Activated CD4-positive, alpha-beta memory T cell treated with anti-CD3 and anti-CD28 coated beads for 36 hours (primary cell): ENCODE data around the gene ATRNL1. TPM values are rescaled to one million over a fixed set of nuclear protein-coding genes. Genes with fewer than 3 reads are reported as not detected.
"Not testable (repeated sequence)": the region's sequence is repeated elsewhere in the genome, so short reads cannot be mapped to it uniquely, and the experiment has no call there.

Source experiments
- CTCF ChIA-PET: fragments of 350-600 bp; sonication (Branson Sonifier 250); formaldehyde crosslinking; loops from one replicate; lab custom pipeline; 2021; ENCODE audit warnings: antibody characterized with exemption, inconsistent platforms; lab: Charles Lee
- POLR2A ChIA-PET: fragments of 350-600 bp; sonication (Branson Sonifier 250); formaldehyde crosslinking; loops from one replicate; lab custom pipeline; 2021; ENCODE audit warnings: antibody characterized with exemption; lab: Charles Lee
- DNase-seq: peaks from one replicate; pipeline ENCODE4 v3.0.0-alpha.2; 2020
- H3K27ac Mint-ChIP-seq: one replicate; pipeline ENCODE4 v1.8.0; 2021; ENCODE audit warnings: mixed read lengths
- H3K27me3 Mint-ChIP-seq: one replicate; pipeline ENCODE4 v1.8.0; 2021; ENCODE audit warnings: mixed read lengths
- H3K36me3 Mint-ChIP-seq: one replicate; pipeline ENCODE4 v1.8.0; 2021; ENCODE audit warnings: mixed read lengths
- H3K4me1 Mint-ChIP-seq: one replicate; pipeline ENCODE4 v1.8.0; 2021; ENCODE audit warnings: low read depth, mixed read lengths
- H3K4me3 Mint-ChIP-seq: one replicate; pipeline ENCODE4 v1.8.0; 2021; ENCODE audit warnings: mild to moderate bottlenecking, mixed read lengths
- H3K9me3 Mint-ChIP-seq: one replicate; pipeline ENCODE4 v1.8.0; 2021; ENCODE audit warnings: mixed read lengths
- intact Hi-C: fragments of 100-400 bp; cut with micrococcal nuclease; formaldehyde crosslinking; loops from one replicate; pipeline ENCODE4 v1.15.1; 2023
- total RNA-seq, 2 experiments: library from RNA; stranded (reverse); gene quantifications; one replicate each; pipeline ENCODE4 v1.2.3, GENCODE V29; 2021

The ATRNL1 gene
- total RNA-seq, 2 experiments from 2014 or later, result 0.12 to 0.17 TPM

DNA sequence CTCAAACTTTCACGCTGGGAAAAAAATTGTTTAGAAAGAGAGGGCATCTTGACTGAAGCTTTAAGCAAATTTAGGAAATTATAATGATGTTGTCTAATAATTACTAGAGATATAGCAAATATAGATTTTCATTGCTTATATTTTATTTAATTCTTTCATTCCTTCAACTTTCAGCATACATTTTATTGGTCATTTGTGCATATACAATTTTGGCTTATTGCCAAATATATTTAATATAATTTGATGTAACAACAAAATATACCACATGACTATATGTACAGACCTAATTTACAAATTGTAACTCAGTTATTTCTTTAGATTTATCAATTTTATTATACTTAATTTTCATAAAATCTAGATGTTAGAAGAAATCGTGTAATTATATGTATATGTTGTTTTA, 390.1 kb downstream of the ATRNL1 start:
- ChIA-PET POLR2A (no interaction called here), CTCF (no interaction called here)
- H3K9me3 Mint-ChIP-seq, result peaks cover 6% of the 10 kb centered on the region
- no peak for DNase-seq
- H3K4me1 Mint-ChIP-seq, result no peaks in the 10 kb centered on the region
- H3K4me3 Mint-ChIP-seq, result no peak overlapping the region
- H3K27ac Mint-ChIP-seq, result no peak overlapping the region
- H3K27me3 Mint-ChIP-seq, result no peaks in the 10 kb centered on the region
- intact Hi-C loops, result no loop called here
- no peaks in the 10 kb centered on the region for H3K36me3 Mint-ChIP-seq

- Mint-ChIP-seq H3K27ac (no peak overlapping the region), H3K4me1 (no peaks in the 10 kb centered on the region), H3K4me3 (no peak overlapping the region), H3K9me3 (peaks cover 18% of the 10 kb centered on the region), H3K36me3 (no peaks in the 10 kb centered on the region), H3K27me3 (no peaks in the 10 kb centered on the region)
- CTCF ChIA-PET, result no interaction called here
- intact Hi-C loops, result no loop called here
- no peak for DNase-seq
- POLR2A ChIA-PET, result no interaction called here
Observed at GRCh38 chr10:115491526-115492140, 398.5 kb downstream of the ATRNL1 start.

GRCh38 chr10:115503546-115503945, 410.4 kb downstream of the ATRNL1 start:
- intact Hi-C loops, result no loop called here
- Mint-ChIP-seq H3K36me3 (no peaks in the 10 kb centered on the region), H3K4me3 (no peak overlapping the region), H3K9me3 (peaks cover 12% of the 10 kb centered on the region), H3K27ac (no peak overlapping the region), H3K27me3 (no peaks in the 10 kb centered on the region), H3K4me1 (no peaks in the 10 kb centered on the region)
- POLR2A ChIA-PET, result no interaction called here
- no peak for DNase-seq
- CTCF ChIA-PET, result no interaction called here

DNA sequence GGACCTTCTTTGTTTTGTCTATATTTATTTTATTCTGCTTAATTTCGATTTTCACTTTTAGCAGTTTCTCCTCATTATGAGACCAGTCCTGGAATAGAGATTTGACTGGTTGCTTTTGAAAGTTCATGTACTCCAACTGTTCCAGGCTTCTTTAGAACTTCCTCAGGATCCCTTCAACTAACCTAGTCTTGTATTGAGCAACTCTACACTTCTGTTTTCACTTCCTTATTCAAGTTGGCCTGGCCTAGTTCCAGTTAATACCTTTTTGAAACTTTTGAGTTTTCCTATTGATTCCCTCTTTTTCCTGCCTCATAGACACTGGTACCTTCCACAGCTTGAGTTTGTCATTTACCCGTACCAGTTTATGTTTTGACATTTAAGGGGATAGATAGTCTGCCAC, 421.7 kb downstream of the ATRNL1 start:
- POLR2A ChIA-PET, result no interaction called here
- CTCF ChIA-PET, result no interaction called here
- Mint-ChIP-seq H3K27ac (no peak overlapping the region), H3K36me3 (no peaks in the 10 kb centered on the region), H3K27me3 (no peaks in the 10 kb centered on the region), H3K9me3 (peaks cover 6% of the 10 kb centered on the region), H3K4me3 (no peak overlapping the region), H3K4me1 (no peaks in the 10 kb centered on the region)
- no peak for DNase-seq
- intact Hi-C loops, result no loop called here

GRCh38 chr10:115525141-115525540, 432.0 kb downstream of the ATRNL1 start:
- Mint-ChIP-seq H3K4me3 (no peak overlapping the region), H3K36me3 (peaks cover 2% of the 10 kb centered on the region), H3K27ac (no peak overlapping the region), H3K9me3 (peaks cover 24% of the 10 kb centered on the region), H3K4me1 (no peaks in the 10 kb centered on the region), H3K27me3 (no peaks in the 10 kb centered on the region)
- POLR2A ChIA-PET, result no interaction called here
- intact Hi-C loops, result no loop called here
- no peak for DNase-seq
- CTCF ChIA-PET, result no interaction called here

GRCh38 chr10:115527682-115528081, 434.5 kb downstream of the ATRNL1 start:
- H3K4me3 Mint-ChIP-seq, intact Hi-C loops, H3K4me1 Mint-ChIP-seq, CTCF ChIA-PET, H3K27ac Mint-ChIP-seq, H3K36me3 Mint-ChIP-seq, H3K27me3 Mint-ChIP-seq, DNase-seq: not testable (repeated sequence)
- POLR2A ChIA-PET, result interaction anchor here (0.7 kb wide), 1 partner anchor 42 kb away, joined by 5 read pairs; no protein-coding TSS in a partner anchor
- H3K9me3 Mint-ChIP-seq, result peaks cover 18% of the 10 kb centered on the region

DNA sequence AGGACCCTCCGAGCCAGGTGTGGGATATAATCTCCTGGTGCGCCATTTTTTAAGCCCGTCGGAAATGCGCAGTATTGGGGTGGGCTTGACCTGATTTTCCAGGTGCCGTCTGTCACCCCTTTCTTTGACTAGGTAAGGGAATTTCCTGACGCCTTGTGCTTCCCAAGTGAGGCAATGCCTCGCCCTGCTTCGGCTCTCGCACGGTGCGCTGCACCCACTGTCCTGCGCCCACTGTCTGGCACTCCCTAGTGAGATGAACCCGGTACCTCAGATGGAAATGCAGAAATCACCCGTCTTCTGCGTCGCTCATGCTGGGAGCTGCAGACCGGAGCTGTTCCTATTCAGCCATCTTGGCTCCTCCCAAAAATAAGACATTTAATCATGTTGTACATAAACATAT, 443.2 kb downstream of the ATRNL1 start:
- H3K27ac Mint-ChIP-seq, CTCF ChIA-PET, DNase-seq, intact Hi-C loops, H3K36me3 Mint-ChIP-seq, H3K4me3 Mint-ChIP-seq, H3K27me3 Mint-ChIP-seq, POLR2A ChIA-PET, H3K9me3 Mint-ChIP-seq, H3K4me1 Mint-ChIP-seq: not testable (repeated sequence)

DNA sequence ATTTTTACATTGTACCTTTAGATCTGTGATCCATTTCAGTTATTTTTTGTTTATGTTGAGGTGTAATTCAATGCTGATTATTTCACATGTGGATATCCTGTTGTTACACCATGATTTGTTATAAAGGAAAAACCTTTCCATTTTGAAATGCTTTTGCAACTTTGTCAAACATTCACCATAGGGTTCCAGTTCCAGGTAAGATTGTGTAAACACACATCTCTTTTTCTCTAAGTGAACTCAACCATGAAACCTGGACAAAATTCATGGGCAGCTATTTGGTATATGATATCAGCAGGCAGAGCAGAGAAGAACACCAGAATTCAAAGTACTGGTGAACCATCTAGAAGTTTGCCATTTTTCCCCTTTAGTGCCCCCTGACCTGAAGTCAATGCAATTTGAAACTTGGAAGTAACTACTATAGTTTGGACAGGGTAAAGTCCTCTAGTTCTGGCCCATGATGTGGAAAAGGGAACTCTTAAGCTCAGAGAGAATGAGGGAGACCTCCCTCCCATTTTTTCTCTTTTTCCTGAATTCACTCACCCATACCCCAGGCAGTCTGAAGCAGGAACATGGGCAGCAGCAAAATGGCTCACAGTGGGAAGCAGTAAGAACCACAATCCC, 446.1 kb downstream of the ATRNL1 start:
- Mint-ChIP-seq H3K4me1 (no peaks in the 10 kb centered on the region), H3K27ac (no peak overlapping the region), H3K9me3 (peaks cover 7% of the 10 kb centered on the region), H3K27me3 (no peaks in the 10 kb centered on the region), H3K36me3 (no peaks in the 10 kb centered on the region), H3K4me3 (no peak overlapping the region)
- DNase-seq, result no peak
- ChIA-PET CTCF (no interaction called here), POLR2A (no interaction called here)
- intact Hi-C loops, result no loop called here

- CTCF ChIA-PET, result no interaction called here
- POLR2A ChIA-PET, result no interaction called here
- peaks cover 12% of the 10 kb centered on the region for H3K9me3 Mint-ChIP-seq
- intact Hi-C loops, result no loop called here
- no peaks in the 10 kb centered on the region for H3K36me3 Mint-ChIP-seq
- no peaks in the 10 kb centered on the region for H3K27me3 Mint-ChIP-seq
- H3K4me3 Mint-ChIP-seq, result no peak overlapping the region
- H3K27ac Mint-ChIP-seq, result no peak overlapping the region
- H3K4me1 Mint-ChIP-seq, result no peaks in the 10 kb centered on the region
- no peak for DNase-seq
Observed at GRCh38 chr10:115555887-115556402, 462.8 kb downstream of the ATRNL1 start.

GRCh38 chr10:115558252-115558651, 465.1 kb downstream of the ATRNL1 start:
- no peaks in the 10 kb centered on the region for H3K4me1 Mint-ChIP-seq

DNA sequence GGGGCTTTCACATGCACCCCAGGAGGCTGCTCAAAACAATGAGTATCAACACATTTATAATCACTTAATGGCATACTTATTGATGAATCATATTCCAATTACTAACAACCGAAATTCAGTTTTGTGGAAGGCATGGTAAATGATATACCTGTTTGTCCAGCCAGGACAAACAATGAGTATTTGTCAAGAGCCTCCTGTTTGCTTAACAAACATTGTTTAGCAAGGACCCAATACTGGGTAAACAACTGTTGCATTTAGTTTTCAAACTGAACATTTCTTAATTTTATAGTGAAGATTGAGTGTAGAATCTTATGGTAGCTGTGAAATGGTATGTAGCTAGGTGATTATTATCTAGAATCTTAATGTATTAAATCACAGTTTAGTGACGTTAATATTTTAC, 473.7 kb downstream of the ATRNL1 start:
- H3K9me3 Mint-ChIP-seq, result peaks cover 2% of the 10 kb centered on the region
- intact Hi-C loops, result no loop called here
- no peak overlapping the region for H3K4me3 Mint-ChIP-seq
- H3K4me1 Mint-ChIP-seq, result no peaks in the 10 kb centered on the region
- no peaks in the 10 kb centered on the region for H3K36me3 Mint-ChIP-seq
- H3K27ac Mint-ChIP-seq, result no peak overlapping the region
- ChIA-PET CTCF (no interaction called here), POLR2A (no interaction called here)
- no peaks in the 10 kb centered on the region for H3K27me3 Mint-ChIP-seq
- no peak for DNase-seq

More at GRCh38 chr10:115558252-115558651, 465.1 kb downstream of the ATRNL1 start:
- intact Hi-C loops, result no loop called here
- POLR2A ChIA-PET, result no interaction called here
- DNase-seq, result no peak
- H3K27ac Mint-ChIP-seq, result no peak overlapping the region
- no peaks in the 10 kb centered on the region for H3K36me3 Mint-ChIP-seq
- H3K9me3 Mint-ChIP-seq, result peaks cover 12% of the 10 kb centered on the region
- no peak overlapping the region for H3K4me3 Mint-ChIP-seq
- CTCF ChIA-PET, result no interaction called here
- no peaks in the 10 kb centered on the region for H3K27me3 Mint-ChIP-seq

DNA sequence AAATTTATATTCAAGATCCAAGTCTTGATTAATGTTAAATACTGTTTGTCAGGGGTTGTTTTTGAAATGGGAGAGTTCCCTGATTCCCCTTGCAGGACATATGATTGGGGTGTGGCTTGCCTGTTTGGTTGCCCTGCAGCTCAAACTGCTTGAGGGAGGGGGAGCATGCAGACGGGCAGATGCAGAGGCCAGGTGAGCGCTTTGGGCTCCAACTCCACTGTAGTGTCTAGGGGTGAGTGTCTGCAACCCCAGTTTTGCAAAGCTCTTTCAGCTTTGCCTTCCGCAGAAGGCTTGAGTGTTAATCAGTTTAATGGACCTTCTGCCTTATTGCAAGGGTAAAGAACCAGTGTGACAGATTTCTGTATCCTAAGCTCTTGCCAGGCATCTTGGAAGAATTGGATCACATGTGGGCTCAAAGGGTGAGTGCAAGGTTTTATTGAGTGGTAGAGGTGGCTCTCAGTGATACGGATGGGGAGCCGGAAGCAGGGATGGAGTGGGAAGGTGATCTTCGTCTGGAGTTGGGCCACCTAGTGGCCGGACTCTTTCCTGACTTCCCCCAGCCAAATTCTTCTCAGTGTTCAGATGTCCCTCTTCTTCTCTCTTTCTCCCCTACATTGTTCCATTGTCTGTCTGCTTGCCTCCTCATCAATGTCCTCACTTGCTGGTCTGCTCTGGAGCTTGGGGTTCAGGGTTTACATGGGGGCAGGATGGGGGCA, 479.7 kb downstream of the ATRNL1 start:
- no peaks in the 10 kb centered on the region for H3K27me3 Mint-ChIP-seq
- ChIA-PET POLR2A (no interaction called here), CTCF (no interaction called here)
- no peak overlapping the region for H3K4me3 Mint-ChIP-seq
- no peaks in the 10 kb centered on the region for H3K4me1 Mint-ChIP-seq
- no peaks in the 10 kb centered on the region for H3K36me3 Mint-ChIP-seq
- H3K27ac Mint-ChIP-seq, result no peak overlapping the region
- peaks cover 11% of the 10 kb centered on the region for H3K9me3 Mint-ChIP-seq
- DNase-seq, result no peak
- intact Hi-C loops, result no loop called here
